SK-N-SH treated with all-trans-retinoic acid at 6 μM for 48 hours (cell line): ENCODE results near the gene NSFL1C.

Experiments
- ATAC-seq: fragments of 200-7000 bp; cut with Tn5 transposase; 3 replicates; pipeline ENCODE4 v1.9.1; 2020; ENCODE audit warnings: mild to moderate bottlenecking, moderate library complexity
- ARNTL ChIP-seq: fragments of 450-650 bp; formaldehyde crosslinking; IDR thresholded peaks from 2 replicates; pipeline ENCODE4 v1.5.0; 2020; ENCODE audit warnings: low read depth, mild to moderate bottlenecking, moderate library complexity, borderline replicate concordance
- BACH2 ChIP-seq: fragments of 250-450 bp; sonication (Bioruptor Pico); IDR thresholded peaks from 2 replicates; pipeline ENCODE4 v1.9.0; 2021; ENCODE audit warnings: mild to moderate bottlenecking, borderline replicate concordance
- CSRNP3 ChIP-seq: fragments of 250-450 bp; sonication (Bioruptor Pico); IDR thresholded peaks from 2 replicates; pipeline ENCODE4 v1.5.1; 2021; ENCODE audit warnings: mild to moderate bottlenecking, moderate library complexity
- ESRRG ChIP-seq: fragments of 250-450 bp; sonication (Bioruptor Pico); IDR thresholded peaks from 2 replicates; pipeline ENCODE4 v1.6.1; 2021; ENCODE audit warnings: mild to moderate bottlenecking
- GLIS3 ChIP-seq: fragments of 250-450 bp; sonication (Bioruptor Pico); IDR thresholded peaks from 2 replicates; pipeline ENCODE4 v1.5.0; 2020; ENCODE audit warnings: mild to moderate bottlenecking, moderate library complexity
- ISL1 ChIP-seq: fragments of 250-450 bp; sonication (Bioruptor Pico); IDR thresholded peaks from 2 replicates; pipeline ENCODE4 v2.1.2; 2022; ENCODE audit warnings: mild to moderate bottlenecking, moderate library complexity
- OSR1 ChIP-seq: fragments of 250-450 bp; sonication (Bioruptor Pico); IDR thresholded peaks from 2 replicates; pipeline ENCODE4 v1.8.0; 2022; ENCODE audit warnings: moderate library complexity, mild to moderate bottlenecking, inconsistent platforms
- RARB ChIP-seq: fragments of 250-450 bp; sonication (Bioruptor Pico); IDR thresholded peaks from 2 replicates; pipeline ENCODE4 v1.8.0; 2021; ENCODE audit warnings: mild to moderate bottlenecking, moderate library complexity
- SNAI2 ChIP-seq: fragments of 250-450 bp; sonication (Bioruptor Pico); IDR thresholded peaks from 2 replicates; pipeline ENCODE4 v1.5.0; 2020; ENCODE audit warnings: mild to moderate bottlenecking, moderate library complexity
- TCF4 ChIP-seq: fragments of 250-450 bp; sonication (Bioruptor Pico); IDR thresholded peaks from 2 replicates; pipeline ENCODE4 v1.8.0; 2021; ENCODE audit warnings: mild to moderate bottlenecking, moderate library complexity, borderline replicate concordance
- TOX ChIP-seq: fragments of 250-450 bp; sonication (Bioruptor Pico); IDR thresholded peaks from 2 replicates; pipeline ENCODE4 v1.8.0; 2021; ENCODE audit warnings: mild to moderate bottlenecking, moderate library complexity, borderline replicate concordance
- ZC3H10 ChIP-seq: fragments of 250-450 bp; sonication (Bioruptor Pico); IDR thresholded peaks from 2 replicates; pipeline ENCODE4 v1.5.1; 2021; ENCODE audit warnings: mild to moderate bottlenecking, moderate library complexity
- ZFP3 ChIP-seq: fragments of 250-450 bp; sonication (Bioruptor Pico); IDR thresholded peaks from 2 replicates; pipeline ENCODE4 v1.5.0; 2020; ENCODE audit warnings: mild to moderate bottlenecking, moderate library complexity
- ZFP30 ChIP-seq: fragments of 450-650 bp; formaldehyde crosslinking; IDR thresholded peaks from 2 replicates; pipeline ENCODE4 v1.5.0; 2022; ENCODE audit warnings: mild to moderate bottlenecking, moderate library complexity
- ZNF8 ChIP-seq: fragments of 450-650 bp; formaldehyde crosslinking; IDR thresholded peaks from 2 replicates; pipeline ENCODE4 v1.5.0; 2020; ENCODE audit warnings: mild to moderate bottlenecking, moderate library complexity
- TF ChIP-seq, protein P1 (sequence below): fragments of 250-450 bp; sonication (Bioruptor Pico); IDR thresholded peaks from 2 replicates; pipeline ENCODE4 v1.8.0; 2021; ENCODE audit warnings: low read depth, mild to moderate bottlenecking, moderate library complexity, borderline replicate concordance
- TF ChIP-seq, protein P2 (sequence below): fragments of 250-450 bp; sonication (Bioruptor Pico); IDR thresholded peaks from 2 replicates; pipeline ENCODE4 v1.5.1; 2020; ENCODE audit warnings: low read depth, mild to moderate bottlenecking, moderate library complexity
- TF ChIP-seq, protein P3 (sequence below): fragments of 250-450 bp; sonication (Bioruptor Pico); IDR thresholded peaks from 2 replicates; pipeline ENCODE4 v1.5.0; 2020; ENCODE audit warnings: mild to moderate bottlenecking, moderate library complexity
- TF ChIP-seq, protein P4 (sequence below): fragments of 250-450 bp; sonication (Bioruptor Pico); IDR thresholded peaks from 2 replicates; pipeline ENCODE4 v1.8.0; 2020; ENCODE audit warnings: mild to moderate bottlenecking, moderate library complexity, borderline replicate concordance

Gene NSFL1C

DNA sequence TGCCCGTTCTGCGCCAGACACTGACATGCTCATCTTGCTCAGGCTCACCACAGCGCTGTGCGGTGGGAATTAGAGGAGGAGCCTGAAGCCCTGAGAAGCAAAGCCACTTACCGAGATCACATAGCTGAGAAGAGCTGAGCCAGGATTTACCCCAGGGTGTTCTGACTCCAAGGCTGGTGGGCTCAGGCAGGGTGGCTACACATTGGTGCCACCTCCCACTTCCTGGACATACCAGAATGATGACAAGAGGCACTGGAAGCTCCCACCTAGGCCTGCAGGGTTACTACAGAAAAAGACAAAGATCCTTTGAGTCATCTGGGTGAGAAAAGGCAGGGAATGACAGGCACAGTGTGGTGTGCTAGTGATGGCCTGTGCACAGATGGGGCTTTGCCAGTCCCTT is 49.4 kb downstream of the NSFL1C start:
- TF ChIP-seq GLIS3 (CRISPR knock-in tag) (no peak), ZNF8 (CRISPR knock-in tag) (0 out of 2 replicates have a peak, but pooled peaks have one; percentile 5)
- ATAC-seq, result peak; percentile 76

- TF ChIP-seq, protein P1, sequence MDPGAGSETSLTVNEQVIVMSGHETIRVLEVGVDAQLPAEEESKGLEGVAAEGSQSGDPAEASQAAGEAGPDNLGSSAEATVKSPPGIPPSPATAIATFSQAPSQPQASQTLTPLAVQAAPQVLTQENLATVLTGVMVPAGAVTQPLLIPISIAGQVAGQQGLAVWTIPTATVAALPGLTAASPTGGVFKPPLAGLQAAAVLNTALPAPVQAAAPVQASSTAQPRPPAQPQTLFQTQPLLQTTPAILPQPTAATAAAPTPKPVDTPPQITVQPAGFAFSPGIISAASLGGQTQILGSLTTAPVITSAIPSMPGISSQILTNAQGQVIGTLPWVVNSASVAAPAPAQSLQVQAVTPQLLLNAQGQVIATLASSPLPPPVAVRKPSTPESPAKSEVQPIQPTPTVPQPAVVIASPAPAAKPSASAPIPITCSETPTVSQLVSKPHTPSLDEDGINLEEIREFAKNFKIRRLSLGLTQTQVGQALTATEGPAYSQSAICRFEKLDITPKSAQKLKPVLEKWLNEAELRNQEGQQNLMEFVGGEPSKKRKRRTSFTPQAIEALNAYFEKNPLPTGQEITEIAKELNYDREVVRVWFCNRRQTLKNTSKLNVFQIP (CRISPR knock-in tag), result peak; percentile 23; the same call in 1 of the 2 replicates
- TF ChIP-seq BACH2 (CRISPR knock-in tag) (no peak), ESRRG (no peak), SNAI2 (CRISPR knock-in tag) (no peak), OSR1 (CRISPR knock-in tag) (peak; percentile 70; the same call in 1 of the 2 replicates), ZC3H10 (peak; percentile 73; the same call in 1 of the 2 replicates), TOX (CRISPR knock-in tag) (peak; percentile 90), ZFP30 (CRISPR knock-in tag) (no peak), RARB (CRISPR knock-in tag) (no peak), ZFP3 (peak; percentile 96)
- peak; percentile 91 for ATAC-seq
Measured at GRCh38 chr20:1415667-1416468, 50.8 kb downstream of the NSFL1C start.

DNA sequence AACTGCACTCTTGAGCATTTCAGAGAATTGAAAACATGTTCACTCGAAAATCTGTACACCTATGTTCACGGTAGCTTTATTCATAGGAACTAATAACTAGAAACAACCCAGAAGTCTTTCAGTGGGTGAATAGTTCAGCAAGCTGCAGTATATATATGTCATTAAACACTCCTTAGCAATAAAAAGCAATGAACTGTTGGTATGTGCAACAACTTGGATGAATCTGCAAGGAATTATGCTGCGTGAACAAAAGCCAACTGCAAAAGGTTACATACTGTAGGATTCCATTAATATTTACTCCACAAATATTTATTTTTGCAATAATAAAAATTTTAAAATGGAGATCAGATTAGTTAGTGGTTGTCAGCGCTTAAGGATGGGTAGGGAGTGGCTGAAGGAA is 51.7 kb downstream of the NSFL1C start:
- peak; percentile 6; the same call in 1 of the 3 replicates for ATAC-seq
- TF ChIP-seq ZFP3, result no peak
- TF ChIP-seq ARNTL (CRISPR knock-in tag), result no peak
- TF ChIP-seq TCF4 (CRISPR knock-in tag), result no peak
- no peak for TF ChIP-seq GLIS3 (CRISPR knock-in tag)

DNA sequence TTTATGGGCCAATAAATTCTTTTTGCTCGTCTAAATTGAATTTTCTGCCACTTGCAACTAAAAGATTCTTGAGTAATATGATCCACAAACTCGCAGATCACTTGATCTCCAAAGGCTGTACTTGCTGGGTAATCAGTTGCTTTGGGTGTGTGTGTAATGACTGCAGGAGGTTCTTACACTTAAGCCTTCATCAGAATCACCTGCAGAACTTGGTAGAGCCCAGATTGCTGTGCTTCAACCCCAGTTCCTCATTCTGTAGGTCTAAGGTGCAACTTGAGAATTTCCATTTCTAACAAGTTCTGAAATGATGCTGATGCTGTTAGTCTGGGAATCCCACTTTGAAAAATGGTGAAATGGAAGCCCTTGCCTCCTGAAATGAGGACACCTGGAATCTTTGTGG is 60.8 kb downstream of the NSFL1C start:
- no peak for ATAC-seq

More for the DNA sequence above, 60.8 kb downstream of the NSFL1C start:
- TF ChIP-seq TOX (CRISPR knock-in tag) (no peak), ZFP30 (CRISPR knock-in tag) (no peak), TCF4 (CRISPR knock-in tag) (no peak), CSRNP3 (CRISPR knock-in tag) (no peak), ARNTL (CRISPR knock-in tag) (no peak), ISL1 (CRISPR knock-in tag) (no peak), BACH2 (CRISPR knock-in tag) (no peak), SNAI2 (CRISPR knock-in tag) (no peak), GLIS3 (CRISPR knock-in tag) (no peak), ESRRG (no peak), ZC3H10 (no peak)
- TF ChIP-seq, protein P2, sequence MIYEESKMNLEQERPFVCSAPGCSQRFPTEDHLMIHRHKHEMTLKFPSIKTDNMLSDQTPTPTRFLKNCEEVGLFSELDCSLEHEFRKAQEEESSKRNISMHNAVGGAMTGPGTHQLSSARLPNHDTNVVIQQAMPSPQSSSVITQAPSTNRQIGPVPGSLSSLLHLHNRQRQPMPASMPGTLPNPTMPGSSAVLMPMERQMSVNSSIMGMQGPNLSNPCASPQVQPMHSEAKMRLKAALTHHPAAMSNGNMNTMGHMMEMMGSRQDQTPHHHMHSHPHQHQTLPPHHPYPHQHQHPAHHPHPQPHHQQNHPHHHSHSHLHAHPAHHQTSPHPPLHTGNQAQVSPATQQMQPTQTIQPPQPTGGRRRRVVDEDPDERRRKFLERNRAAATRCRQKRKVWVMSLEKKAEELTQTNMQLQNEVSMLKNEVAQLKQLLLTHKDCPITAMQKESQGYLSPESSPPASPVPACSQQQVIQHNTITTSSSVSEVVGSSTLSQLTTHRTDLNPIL (CRISPR knock-in tag), result no peak
- TF ChIP-seq, protein P1 (CRISPR knock-in tag), result no peak
- TF ChIP-seq, protein P3, sequence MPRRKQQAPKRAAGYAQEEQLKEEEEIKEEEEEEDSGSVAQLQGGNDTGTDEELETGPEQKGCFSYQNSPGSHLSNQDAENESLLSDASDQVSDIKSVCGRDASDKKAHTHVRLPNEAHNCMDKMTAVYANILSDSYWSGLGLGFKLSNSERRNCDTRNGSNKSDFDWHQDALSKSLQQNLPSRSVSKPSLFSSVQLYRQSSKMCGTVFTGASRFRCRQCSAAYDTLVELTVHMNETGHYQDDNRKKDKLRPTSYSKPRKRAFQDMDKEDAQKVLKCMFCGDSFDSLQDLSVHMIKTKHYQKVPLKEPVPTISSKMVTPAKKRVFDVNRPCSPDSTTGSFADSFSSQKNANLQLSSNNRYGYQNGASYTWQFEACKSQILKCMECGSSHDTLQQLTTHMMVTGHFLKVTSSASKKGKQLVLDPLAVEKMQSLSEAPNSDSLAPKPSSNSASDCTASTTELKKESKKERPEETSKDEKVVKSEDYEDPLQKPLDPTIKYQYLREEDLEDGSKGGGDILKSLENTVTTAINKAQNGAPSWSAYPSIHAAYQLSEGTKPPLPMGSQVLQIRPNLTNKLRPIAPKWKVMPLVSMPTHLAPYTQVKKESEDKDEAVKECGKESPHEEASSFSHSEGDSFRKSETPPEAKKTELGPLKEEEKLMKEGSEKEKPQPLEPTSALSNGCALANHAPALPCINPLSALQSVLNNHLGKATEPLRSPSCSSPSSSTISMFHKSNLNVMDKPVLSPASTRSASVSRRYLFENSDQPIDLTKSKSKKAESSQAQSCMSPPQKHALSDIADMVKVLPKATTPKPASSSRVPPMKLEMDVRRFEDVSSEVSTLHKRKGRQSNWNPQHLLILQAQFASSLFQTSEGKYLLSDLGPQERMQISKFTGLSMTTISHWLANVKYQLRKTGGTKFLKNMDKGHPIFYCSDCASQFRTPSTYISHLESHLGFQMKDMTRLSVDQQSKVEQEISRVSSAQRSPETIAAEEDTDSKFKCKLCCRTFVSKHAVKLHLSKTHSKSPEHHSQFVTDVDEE (CRISPR knock-in tag), result no peak
- TF ChIP-seq, protein P4, sequence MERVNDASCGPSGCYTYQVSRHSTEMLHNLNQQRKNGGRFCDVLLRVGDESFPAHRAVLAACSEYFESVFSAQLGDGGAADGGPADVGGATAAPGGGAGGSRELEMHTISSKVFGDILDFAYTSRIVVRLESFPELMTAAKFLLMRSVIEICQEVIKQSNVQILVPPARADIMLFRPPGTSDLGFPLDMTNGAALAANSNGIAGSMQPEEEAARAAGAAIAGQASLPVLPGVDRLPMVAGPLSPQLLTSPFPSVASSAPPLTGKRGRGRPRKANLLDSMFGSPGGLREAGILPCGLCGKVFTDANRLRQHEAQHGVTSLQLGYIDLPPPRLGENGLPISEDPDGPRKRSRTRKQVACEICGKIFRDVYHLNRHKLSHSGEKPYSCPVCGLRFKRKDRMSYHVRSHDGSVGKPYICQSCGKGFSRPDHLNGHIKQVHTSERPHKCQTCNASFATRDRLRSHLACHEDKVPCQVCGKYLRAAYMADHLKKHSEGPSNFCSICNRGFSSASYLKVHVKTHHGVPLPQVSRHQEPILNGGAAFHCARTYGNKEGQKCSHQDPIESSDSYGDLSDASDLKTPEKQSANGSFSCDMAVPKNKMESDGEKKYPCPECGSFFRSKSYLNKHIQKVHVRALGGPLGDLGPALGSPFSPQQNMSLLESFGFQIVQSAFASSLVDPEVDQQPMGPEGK (CRISPR knock-in tag), result no peak
- TF ChIP-seq, all 23 proteins: peak for 0
